Vagina (tissue), 2 donors: ENCODE data around the gene NTN4. TPM values are rescaled to one million over a fixed set of nuclear protein-coding genes. Genes with fewer than 3 reads are reported as not detected.

Experiments
- DNase-seq, 2 donors: peaks; one replicate each; pipeline ENCODE4 v3.0.0-alpha.2; 2017; ENCODE audit errors: extremely low spot score in 2 of 2
- H3K27ac ChIP-seq: fragments of 200-600 bp; sonication (generic); one replicate; pipeline ENCODE4 v1.5.1; 2019
- H3K27me3 ChIP-seq: fragments of 200-600 bp; sonication (generic); one replicate; pipeline ENCODE4 v1.5.1; 2019
- H3K36me3 ChIP-seq, 2 donors: fragments of 200-600 bp; sonication (generic); one replicate each; pipeline ENCODE4 v1.5.1; 2017 to 2019
- H3K4me1 ChIP-seq: fragments of 200-600 bp; sonication (generic); one replicate; pipeline ENCODE4 v1.5.1; 2019
- H3K4me3 ChIP-seq, 2 donors: fragments of 200-600 bp; sonication (generic); 1 replicate in 1 of 2; 2 replicates in 1 of 2; pipeline ENCODE4 v1.5.1; 2016 to 2019
- H3K9me3 ChIP-seq: fragments of 200-600 bp; sonication (generic); one replicate; pipeline ENCODE4 v1.5.1; 2019
- POLR2A ChIP-seq, 2 donors: fragments of 450-650 bp; IDR thresholded peaks; one replicate each; pipeline ENCODE4 v1.6.1; 2017; ENCODE audit warnings: antibody characterized with exemption in 2 of 2, mild to moderate bottlenecking in 2 of 2, moderate library complexity in 2 of 2
- POLR2AphosphoS5 ChIP-seq, 2 donors: sonication (generic); formaldehyde crosslinking; IDR thresholded peaks; one replicate each; pipeline ENCODE4 v1.9.0; 2017; ENCODE audit warnings: antibody characterized with exemption in 2 of 2, mild to moderate bottlenecking in 2 of 2, low read depth in 1 of 2; ENCODE audit not compliant: insufficient read depth in 1 of 2
- intact Hi-C: fragments of 100-400 bp; cut with DNase I; formaldehyde crosslinking; loops from one replicate; pipeline ENCODE4 v1.15.1; 2023
- total RNA-seq: library from RNA; depleted of rRNA; stranded (reverse); fragments of >200 nt; gene quantifications from one replicate; pipeline ENCODE4 v1.2.3, GENCODE V29; 2016
- TF ChIP-seq, protein P1 (sequence below), 3 experiments: fragments of 450-650 bp in 2 of 3; fragments of 200-600 bp in 1 of 3; sonication (generic) in 1 of 3; IDR thresholded peaks; one replicate each; pipeline ENCODE4 v1.5.1; 2017 to 2019; ENCODE audit warnings: antibody characterized with exemption in 3 of 3, mild to moderate bottlenecking in 2 of 3, moderate library complexity in 2 of 3

NTN4 gene
- total RNA-seq, 1 donor from 2014 or later: 21.9 TPM

DNA sequence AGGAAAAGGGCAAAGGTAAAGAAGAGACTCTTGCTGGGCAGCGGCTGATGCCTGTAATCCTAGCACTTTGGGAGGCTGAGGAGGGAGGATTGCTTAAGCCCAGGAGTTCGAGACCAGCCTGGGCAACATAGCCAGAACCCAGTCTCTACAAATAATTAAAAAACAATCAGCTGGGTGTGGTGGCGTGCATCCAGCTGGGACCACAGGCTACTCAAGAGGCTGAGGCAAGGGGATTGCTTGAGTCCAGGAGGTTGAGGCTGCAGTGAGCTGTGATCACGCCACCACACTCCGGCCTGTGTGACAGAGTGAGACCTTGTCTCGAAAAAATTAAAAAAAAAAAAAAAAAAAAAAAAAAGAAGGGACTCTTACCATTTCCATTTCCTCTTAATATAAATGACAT, 138.9 kb downstream of the NTN4 start:
- Histone ChIP-seq H3K27me3 (no peaks in the 10 kb centered on the region), H3K27ac (no peak overlapping the region), H3K36me3 (no peaks in the 10 kb centered on the region), H3K4me3 (no peak overlapping the region), H3K9me3 (no peaks in the 10 kb centered on the region), H3K4me1 (peaks cover 8% of the 10 kb centered on the region)
- intact Hi-C loops: no loop called here
- TF ChIP-seq, protein P1, sequence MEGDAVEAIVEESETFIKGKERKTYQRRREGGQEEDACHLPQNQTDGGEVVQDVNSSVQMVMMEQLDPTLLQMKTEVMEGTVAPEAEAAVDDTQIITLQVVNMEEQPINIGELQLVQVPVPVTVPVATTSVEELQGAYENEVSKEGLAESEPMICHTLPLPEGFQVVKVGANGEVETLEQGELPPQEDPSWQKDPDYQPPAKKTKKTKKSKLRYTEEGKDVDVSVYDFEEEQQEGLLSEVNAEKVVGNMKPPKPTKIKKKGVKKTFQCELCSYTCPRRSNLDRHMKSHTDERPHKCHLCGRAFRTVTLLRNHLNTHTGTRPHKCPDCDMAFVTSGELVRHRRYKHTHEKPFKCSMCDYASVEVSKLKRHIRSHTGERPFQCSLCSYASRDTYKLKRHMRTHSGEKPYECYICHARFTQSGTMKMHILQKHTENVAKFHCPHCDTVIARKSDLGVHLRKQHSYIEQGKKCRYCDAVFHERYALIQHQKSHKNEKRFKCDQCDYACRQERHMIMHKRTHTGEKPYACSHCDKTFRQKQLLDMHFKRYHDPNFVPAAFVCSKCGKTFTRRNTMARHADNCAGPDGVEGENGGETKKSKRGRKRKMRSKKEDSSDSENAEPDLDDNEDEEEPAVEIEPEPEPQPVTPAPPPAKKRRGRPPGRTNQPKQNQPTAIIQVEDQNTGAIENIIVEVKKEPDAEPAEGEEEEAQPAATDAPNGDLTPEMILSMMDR (IDR thresholded peaks at IDR 0.05): no peak
- TF ChIP-seq POLR2AphosphoS5 (IDR thresholded peaks at IDR 0.05; ENCODE audit: insufficient read depth in 1 of 2, low read depth in 1 of 2) (no peak), POLR2A (IDR thresholded peaks at IDR 0.05) (no peak)
- no peak for DNase-seq

DNA sequence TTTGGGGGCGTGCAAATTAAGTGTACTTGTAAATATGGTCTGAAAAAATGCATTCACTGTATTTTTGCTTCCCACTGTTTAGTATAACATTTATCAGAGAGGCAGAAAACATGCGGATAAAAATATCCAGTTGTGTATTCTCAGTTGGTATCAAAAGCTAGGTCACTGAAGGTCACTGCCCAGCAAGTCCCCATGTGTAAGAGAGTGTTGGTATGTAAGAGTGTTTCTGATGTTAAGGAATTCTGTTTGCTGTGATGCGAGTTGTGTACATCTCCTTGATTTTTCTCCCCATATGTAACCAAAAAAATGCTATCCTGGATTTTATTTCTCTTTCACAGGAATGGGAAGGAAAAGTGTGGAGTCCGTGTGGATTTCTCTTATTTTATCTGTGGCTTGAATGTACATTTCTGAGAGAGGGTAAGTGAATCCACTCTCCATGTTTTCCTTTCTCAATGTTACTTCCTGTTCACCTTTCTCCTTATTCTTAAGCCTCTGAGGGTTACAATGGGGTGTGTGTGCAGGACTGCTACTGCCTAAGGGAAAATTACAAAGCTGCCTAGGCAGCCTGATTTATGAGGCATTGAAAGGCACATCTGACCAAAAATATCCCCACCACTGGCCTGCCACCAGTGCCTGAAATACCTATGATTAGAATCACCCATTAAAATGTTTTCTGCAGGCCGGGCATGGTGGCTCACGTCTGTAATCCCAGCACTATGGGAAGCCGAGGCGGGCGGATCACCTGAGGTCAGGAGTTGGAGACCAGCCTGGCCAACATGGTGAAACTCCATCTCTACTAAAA, 141.4 kb downstream of the NTN4 start:
- TF ChIP-seq POLR2AphosphoS5 (IDR thresholded peaks at IDR 0.05; ENCODE audit: insufficient read depth in 1 of 2, low read depth in 1 of 2) (no peak), POLR2A (IDR thresholded peaks at IDR 0.05) (no peak)
- TF ChIP-seq, protein P1 (IDR thresholded peaks at IDR 0.05): no peak
- no peaks in the 10 kb centered on the region for H3K36me3 ChIP-seq
- H3K4me3 ChIP-seq: no peak overlapping the region
- no peaks in the 10 kb centered on the region for H3K27me3 ChIP-seq
- peaks cover 12% of the 10 kb centered on the region for H3K4me1 ChIP-seq
- intact Hi-C loops: no loop called here
- H3K9me3 ChIP-seq: no peaks in the 10 kb centered on the region
- no peak overlapping the region for H3K27ac ChIP-seq
- DNase-seq: no peak

DNA sequence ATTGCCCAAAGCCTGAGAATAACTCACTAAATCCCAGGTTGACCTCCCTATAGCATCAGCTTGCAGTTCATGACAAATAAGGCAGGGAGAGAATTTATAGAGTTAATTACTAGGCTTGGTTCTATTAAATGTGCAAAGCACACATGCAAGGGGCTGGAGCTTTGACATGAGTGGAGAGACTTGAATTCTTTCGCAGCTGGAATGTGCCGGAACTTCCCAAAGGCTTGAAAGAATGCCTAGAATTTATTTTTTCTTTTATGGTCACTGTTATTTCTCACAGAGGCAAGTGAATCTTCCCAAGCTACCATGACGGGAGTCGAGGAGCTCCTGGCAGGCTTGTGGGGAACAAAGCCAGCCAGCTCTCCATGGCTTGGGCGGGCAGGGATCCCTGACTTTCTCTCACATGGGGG, 143.8 kb downstream of the NTN4 start:
- Histone ChIP-seq H3K27ac (no peak overlapping the region), H3K9me3 (no peaks in the 10 kb centered on the region), H3K4me3 (no peak overlapping the region), H3K27me3 (no peaks in the 10 kb centered on the region), H3K36me3 (no peaks in the 10 kb centered on the region), H3K4me1 (peaks cover 12% of the 10 kb centered on the region)
- DNase-seq: no peak
- no peak for TF ChIP-seq POLR2A (IDR thresholded peaks at IDR 0.05)
- no peak for TF ChIP-seq POLR2AphosphoS5 (IDR thresholded peaks at IDR 0.05; ENCODE audit: insufficient read depth in 1 of 2, low read depth in 1 of 2)
- TF ChIP-seq, protein P1 (IDR thresholded peaks at IDR 0.05): no peak
- intact Hi-C loops: no loop called here

DNA sequence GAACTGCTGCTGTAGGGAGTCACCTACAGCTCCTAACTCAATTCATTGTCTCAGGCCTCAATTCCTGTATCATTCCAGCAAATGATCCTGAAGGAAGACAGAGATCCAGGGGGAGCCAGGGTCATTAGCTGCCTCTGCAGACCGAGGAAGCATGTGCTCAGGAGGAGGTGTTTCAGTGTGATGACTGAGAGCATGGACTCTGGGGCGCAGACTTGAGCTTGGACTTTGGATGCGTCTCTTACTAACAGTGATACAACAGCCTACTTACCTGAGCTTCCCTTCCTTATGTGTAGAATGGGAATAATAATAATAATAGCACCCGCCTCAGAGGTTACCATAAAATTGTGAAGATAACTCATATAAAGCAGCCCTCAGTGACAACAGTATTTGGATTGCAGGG, 147.3 kb downstream of the NTN4 start:
- Histone ChIP-seq H3K27me3 (no peaks in the 10 kb centered on the region), H3K9me3 (no peaks in the 10 kb centered on the region), H3K36me3 (no peaks in the 10 kb centered on the region), H3K4me1 (peaks cover 12% of the 10 kb centered on the region), H3K4me3 (no peak overlapping the region), H3K27ac (no peak overlapping the region)
- no peak for TF ChIP-seq POLR2AphosphoS5 (IDR thresholded peaks at IDR 0.05; ENCODE audit: insufficient read depth in 1 of 2, low read depth in 1 of 2)
- no peak for TF ChIP-seq POLR2A (IDR thresholded peaks at IDR 0.05)
- TF ChIP-seq, protein P1 (IDR thresholded peaks at IDR 0.05): no peak
- DNase-seq: no peak
- intact Hi-C loops: no loop called here

DNA sequence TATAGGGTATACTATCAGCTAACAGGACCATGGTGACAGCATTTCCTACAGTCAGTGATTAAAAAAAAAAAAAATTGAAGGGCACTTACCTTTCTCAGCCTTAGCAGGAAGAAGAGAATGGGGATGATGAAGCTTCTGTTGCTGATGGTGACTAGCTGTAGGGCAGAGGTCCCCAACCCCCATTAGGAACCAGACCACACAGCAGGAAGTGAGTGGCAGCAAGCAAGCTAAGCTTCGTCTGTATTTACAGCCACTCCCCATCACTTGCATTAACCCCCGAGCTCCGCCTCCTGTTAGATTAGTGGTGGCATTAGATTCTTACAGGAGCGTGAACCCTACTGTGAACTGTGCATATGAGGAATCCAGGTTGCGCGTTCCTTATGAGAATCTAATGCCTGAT, 148.0 kb downstream of the NTN4 start:
- Histone ChIP-seq H3K9me3 (no peaks in the 10 kb centered on the region), H3K27me3 (no peaks in the 10 kb centered on the region), H3K27ac (no peak overlapping the region), H3K4me3 (no peak overlapping the region), H3K4me1 (peaks cover 12% of the 10 kb centered on the region), H3K36me3 (no peaks in the 10 kb centered on the region)
- intact Hi-C loops: no loop called here
- DNase-seq: no peak
- TF ChIP-seq POLR2A (IDR thresholded peaks at IDR 0.05): no peak
- TF ChIP-seq POLR2AphosphoS5 (IDR thresholded peaks at IDR 0.05; ENCODE audit: insufficient read depth in 1 of 2, low read depth in 1 of 2): no peak
